ENCODE results near the gene C21orf91. TPM values are rescaled to one million over a fixed set of nuclear protein-coding genes. Genes with fewer than 3 reads are reported as not detected.

Gene C21orf91
- total and polyA plus RNA-seq, 2 donors (not counting 1 experiment from before 2014, with no cell fraction given) = 6.7 to 32.3 TPM

DNA sequence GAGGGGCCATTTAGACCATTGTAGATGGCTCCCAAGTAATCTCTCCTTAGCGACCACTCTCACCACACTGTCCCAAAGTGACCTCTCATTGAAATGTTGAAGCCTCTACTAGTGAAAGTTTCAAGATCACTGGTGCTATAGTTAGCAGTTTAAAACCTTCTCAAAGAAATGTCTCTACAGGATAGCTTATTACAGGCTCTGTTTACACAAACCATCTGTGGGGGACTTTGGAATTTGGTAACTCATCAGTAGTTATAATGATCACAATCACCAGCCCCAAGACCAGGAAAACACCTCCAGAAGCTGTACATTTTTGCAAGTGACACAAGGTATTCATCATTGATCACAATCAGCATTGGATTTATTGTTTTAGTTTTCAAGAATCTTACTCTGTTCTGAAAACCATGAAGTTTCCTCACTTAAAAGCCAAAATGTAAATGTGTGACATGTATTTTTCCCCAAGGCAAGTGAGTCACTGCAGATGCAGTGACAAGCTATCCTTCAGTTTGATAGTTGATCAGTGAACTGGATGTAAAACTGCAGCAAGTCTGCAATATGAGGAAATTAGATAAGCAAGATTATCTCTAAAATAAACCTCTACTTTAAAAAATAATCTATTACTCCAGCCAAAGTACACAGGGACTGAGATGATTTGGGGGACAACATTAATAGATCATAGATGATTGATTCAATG lies 41.9 kb downstream of the C21orf91 start:
- CTCF ChIA-PET = no interaction called here
- no peaks in the 10 kb centered on the region for H3K9me3 Mint-ChIP-seq (ENCODE audit: insufficient read depth)

More for the DNA sequence above, 41.9 kb downstream of the C21orf91 start:
- H3K79me2 ChIP-seq (ENCODE audit: control insufficient read depth, insufficient read depth, low read length) = no peaks in the 10 kb centered on the region
- peaks cover 36 to 41% of the 10 kb centered on the region in 2 donors for H3K4me1 ChIP-seq (ENCODE audit: control insufficient read depth in 2 of 2, insufficient read depth in 2 of 2, low read length in 2 of 2)
- no peak overlapping the region for H3K27ac ChIP-seq (ENCODE audit: low read length in 2 of 2)
- no peaks in the 10 kb centered on the region for H4K20me1 ChIP-seq (ENCODE audit: control insufficient read depth, insufficient read depth, low read length, poor library complexity, severe bottlenecking)
- WGBS (ENCODE audit: insufficient coverage) = no CpG with 5 or more reads among the region's 1 CpG
- H3K27me3 ChIP-seq (replicated peaks in 1 of 4; ENCODE audit: control extremely low read depth in 1 of 4, control insufficient read depth in 3 of 4, insufficient read depth in 4 of 4, low read length in 3 of 4) = peaks cover 0 to 5% (median 0%) of the 10 kb centered on the region in 4 experiments
- intact Hi-C loops (cut with micrococcal nuclease) = no loop called here
- no peak for DNase-seq
- ATAC-seq (ENCODE audit: low read depth) = no peak
- no peak overlapping the region for H3K4me3 ChIP-seq (ENCODE audit: control extremely low read depth in 1 of 5, extremely low read depth in 1 of 5, insufficient read depth in 1 of 5, low read depth in 2 of 5, low read length in 4 of 5)
- no peaks in the 10 kb centered on the region for H3K36me3 ChIP-seq (replicated peaks in 1 of 2; ENCODE audit: control extremely low read depth in 1 of 2, control insufficient read depth in 1 of 2, extremely low read depth in 1 of 2, insufficient read depth in 2 of 2, low read length in 1 of 2)
- no peak overlapping the region for H3K9ac ChIP-seq (ENCODE audit: low read length)
- Mint-ChIP-seq H3K27me3 (no peaks in the 10 kb centered on the region), H3K4me1 (peaks cover 46% of the 10 kb centered on the region), H3K4me3 (no peak overlapping the region), H3K27ac (no peak overlapping the region)
- no peak overlapping the region for H2AFZ ChIP-seq (ENCODE audit: insufficient read depth, low read depth, low read length, poor library complexity, severe bottlenecking)
- TF ChIP-seq, protein P1, sequence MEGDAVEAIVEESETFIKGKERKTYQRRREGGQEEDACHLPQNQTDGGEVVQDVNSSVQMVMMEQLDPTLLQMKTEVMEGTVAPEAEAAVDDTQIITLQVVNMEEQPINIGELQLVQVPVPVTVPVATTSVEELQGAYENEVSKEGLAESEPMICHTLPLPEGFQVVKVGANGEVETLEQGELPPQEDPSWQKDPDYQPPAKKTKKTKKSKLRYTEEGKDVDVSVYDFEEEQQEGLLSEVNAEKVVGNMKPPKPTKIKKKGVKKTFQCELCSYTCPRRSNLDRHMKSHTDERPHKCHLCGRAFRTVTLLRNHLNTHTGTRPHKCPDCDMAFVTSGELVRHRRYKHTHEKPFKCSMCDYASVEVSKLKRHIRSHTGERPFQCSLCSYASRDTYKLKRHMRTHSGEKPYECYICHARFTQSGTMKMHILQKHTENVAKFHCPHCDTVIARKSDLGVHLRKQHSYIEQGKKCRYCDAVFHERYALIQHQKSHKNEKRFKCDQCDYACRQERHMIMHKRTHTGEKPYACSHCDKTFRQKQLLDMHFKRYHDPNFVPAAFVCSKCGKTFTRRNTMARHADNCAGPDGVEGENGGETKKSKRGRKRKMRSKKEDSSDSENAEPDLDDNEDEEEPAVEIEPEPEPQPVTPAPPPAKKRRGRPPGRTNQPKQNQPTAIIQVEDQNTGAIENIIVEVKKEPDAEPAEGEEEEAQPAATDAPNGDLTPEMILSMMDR (IDR thresholded peaks at IDR 0.05) = no peak
- TF ChIP-seq EZH2 (IDR thresholded peaks at IDR 0.05; ENCODE audit: borderline replicate concordance, insufficient read depth, low read depth, low read length, poor library complexity, severe bottlenecking) = no peak
- H3K9me3 ChIP-seq (ENCODE audit: control extremely low read depth in 1 of 3, control insufficient read depth in 2 of 3, insufficient read depth in 1 of 3, low read length in 2 of 3) = peaks cover 0 to 12% (median 0%) of the 10 kb centered on the region in 3 donors
- H3K4me2 ChIP-seq (replicated peaks; ENCODE audit: low read depth, low read length, poor library complexity, severe bottlenecking) = no peak overlapping the region
- POLR2A ChIA-PET = no interaction called here

Data from B cell (primary cell).